Stomach (tissue), 9 donors: Measurements from ENCODE around the gene MATN4. TPM values are rescaled to one million over a fixed set of nuclear protein-coding genes. Genes with fewer than 3 reads are reported as not detected.

Experiments
- DNase-seq, 2 donors: peaks; one replicate each; pipeline versions ENCODE4 v3.0.0 to v3.0.0-alpha.2; 2013 to 2019
- H3K27ac ChIP-seq, 5 donors: fragments of 200-600 bp in 4 of 5; sonication (generic) in 4 of 5; one replicate each; pipeline ENCODE4 v1.5.1; 2013 to 2019; ENCODE audit warnings: mild to moderate bottlenecking in 1 of 5, moderate library complexity in 1 of 5
- H3K27me3 ChIP-seq, 3 donors: fragments of 200-600 bp; sonication (generic); one replicate each; pipeline ENCODE4 v1.5.1; 2017 to 2019; ENCODE audit warnings: mixed run types in 1 of 3
- H3K36me3 ChIP-seq, 4 donors: fragments of 200-600 bp; sonication (generic); 1 replicate in 3 of 4; 2 replicates in 1 of 4; pipeline ENCODE4 v1.5.1; 2016 to 2019
- H3K4me1 ChIP-seq, 4 donors: fragments of 200-600 bp; sonication (generic); one replicate each; pipeline ENCODE4 v1.5.1; 2016 to 2019
- H3K4me3 ChIP-seq, 4 donors: fragments of 200-600 bp; sonication (generic) in 3 of 4; one replicate each; pipeline ENCODE4 v1.5.1; 2016 to 2019; ENCODE audit warnings: mild to moderate bottlenecking in 1 of 4
- H3K9me3 ChIP-seq, 4 donors: fragments of 200-600 bp; sonication (generic); one replicate each; pipeline ENCODE4 v1.5.1; 2016 to 2019
- CTCF ChIP-seq, 7 experiments: fragments of 450-650 bp in 4 of 7; fragments of 200-600 bp in 3 of 7; sonication (generic) in 3 of 7; IDR thresholded peaks; one replicate each; pipeline ENCODE4 v1.5.1; 2016 to 2019; ENCODE audit warnings: antibody characterized with exemption in 7 of 7, control low read depth in 2 of 7, mild to moderate bottlenecking in 1 of 7
- EP300 ChIP-seq: sonication (generic); formaldehyde crosslinking; IDR thresholded peaks from one replicate; pipeline ENCODE4 v1.6.1; 2017; ENCODE audit warnings: antibody characterized with exemption
- POLR2A ChIP-seq, 4 donors: fragments of 450-650 bp; IDR thresholded peaks; one replicate each; pipeline ENCODE4 v1.6.1; 2016; ENCODE audit warnings: antibody characterized with exemption in 4 of 4, control low read depth in 2 of 4, mild to moderate bottlenecking in 1 of 4, moderate library complexity in 1 of 4
- POLR2AphosphoS5 ChIP-seq, 3 donors: sonication (generic); formaldehyde crosslinking; IDR thresholded peaks; one replicate each; pipeline ENCODE4 v1.6.1; 2016; ENCODE audit warnings: antibody characterized with exemption in 3 of 3
- WGBS, 5 donors: extraction: QIAGEN DNeasy Blood & Tissue Kit in 3 of 5; methylation state at CpG; one replicate each; pipeline versions ENCODE4 v1.1.5 to v1.1.7; 2013 to 2018; 5-methylcytosine and 5-hydroxymethylcytosine counted together
- intact Hi-C: fragments of 100-400 bp; cut with DNase I; formaldehyde crosslinking; loops from one replicate; pipeline ENCODE4 v1.15.1; 2023; ENCODE audit warnings: low total_unique reads
- polyA plus RNA-seq, 3 donors: library from polyadenylated mRNA; stranded (reverse); fragments of 200-250 nt; gene quantifications; one replicate each; pipeline ENCODE4 v1.2.3, GENCODE V29; 2013
- total RNA-seq, 5 donors: library from RNA; depleted of rRNA; stranded (reverse); fragments of >200 nt; gene quantifications; one replicate each; pipeline versions ENCODE4 v1.1.0 to v1.2.3, GENCODE V29; 2014 to 2016
- donor health status: healthy with polysubstance abuse.
- donor health status: Bipolar disorder and iron deficiency.
- donor health status: healthy.

The MATN4 gene
- total and polyA plus RNA-seq, 8 donors, result 0.25 to 0.37 (median 0.30) TPM; not detected in 5

- intact Hi-C loops, result no loop called here
- Histone ChIP-seq H3K36me3 (no peaks in the 10 kb centered on the region), H3K4me3 (no peak within 1 kb of the TSS), H3K27me3 (peaks cover 0 to 76% (median 28%) of the 10 kb centered on the region in 3 donors), H3K27ac (no peak within 1 kb of the TSS), H3K9me3 (no peaks in the 10 kb centered on the region), H3K4me1 (peaks cover 5 to 19% (median 11%) of the 10 kb centered on the region in 4 donors)
- 0 to 15% (median 15%) methylated on average over 11 to 41 of the region's 41 CpGs for WGBS, 5 donors
- peak in 1 of 2 donors; percentile 68 for DNase-seq
- no peak for TF ChIP-seq POLR2AphosphoS5 (IDR thresholded peaks at IDR 0.05)
- TF ChIP-seq CTCF (IDR thresholded peaks at IDR 0.05), result peak in 5 of 7 experiments; percentile 45 to 83 (median 68)
- TF ChIP-seq EP300, result no peak
- TF ChIP-seq POLR2A (IDR thresholded peaks at IDR 0.05), result no peak
Measured at GRCh38 chr20:45306431-45306982, 1.6 kb downstream of the MATN4 start, which contains the start of gene RBPJL. RBPJL (plus strand) TSS chr20:45306840; CDS start chr20:45306923, 83 bp downstream.

- H3K27me3 ChIP-seq, result peaks cover 0 to 78% (median 28%) of the 10 kb centered on the region in 3 donors
- H3K9me3 ChIP-seq, result no peaks in the 10 kb centered on the region
- no peak for TF ChIP-seq POLR2AphosphoS5 (IDR thresholded peaks at IDR 0.05)
- TF ChIP-seq CTCF (IDR thresholded peaks at IDR 0.05), result no peak
- TF ChIP-seq EP300, result no peak
- no peak for TF ChIP-seq POLR2A (IDR thresholded peaks at IDR 0.05)
- peaks cover 5 to 16% (median 9%) of the 10 kb centered on the region in 4 donors for H3K4me1 ChIP-seq
- H3K36me3 ChIP-seq, result no peaks in the 10 kb centered on the region
- intact Hi-C loops, result no loop called here
- no peak overlapping the region for H3K4me3 ChIP-seq
- peak in 1 of 2 donors; percentile 49 for DNase-seq
- WGBS, 5 donors, result 53 to 72% (median 59%) methylated on average over 4 of the region's 4 CpGs
- no peak overlapping the region for H3K27ac ChIP-seq
Measured at GRCh38 chr20:45305262-45305661, 2.8 kb downstream of the MATN4 start.

GRCh38 chr20:45304464-45304999, 3.6 kb downstream of the MATN4 start:
- no peak for TF ChIP-seq CTCF (IDR thresholded peaks at IDR 0.05)
- TF ChIP-seq POLR2A (IDR thresholded peaks at IDR 0.05), result no peak
- TF ChIP-seq POLR2AphosphoS5 (IDR thresholded peaks at IDR 0.05), result no peak
- no peak for TF ChIP-seq EP300
- DNase-seq, result no peak
- Histone ChIP-seq H3K4me3 (no peak overlapping the region), H3K27ac (no peak overlapping the region), H3K4me1 (peaks cover 5 to 16% (median 9%) of the 10 kb centered on the region in 4 donors), H3K36me3 (no peaks in the 10 kb centered on the region), H3K9me3 (no peaks in the 10 kb centered on the region), H3K27me3 (peaks cover 0 to 75% (median 28%) of the 10 kb centered on the region in 3 donors)
- 62 to 81% (median 76%) methylated on average over 35 to 43 of the region's 43 CpGs for whole genome bisulfite sequencing, 5 donors
- intact Hi-C loops, result no loop called here

GRCh38 chr20:45303586-45304463, 4.3 kb downstream of the MATN4 start:
- Histone ChIP-seq H3K9me3 (no peaks in the 10 kb centered on the region), H3K27me3 (peaks cover 0 to 71% (median 28%) of the 10 kb centered on the region in 3 donors), H3K4me1 (peaks cover 5 to 16% (median 9%) of the 10 kb centered on the region in 4 donors), H3K36me3 (no peaks in the 10 kb centered on the region), H3K27ac (no peak overlapping the region), H3K4me3 (no peak overlapping the region)
- no peak for DNase-seq
- 35 to 64% (median 61%) methylated on average over 20 to 47 of the region's 47 CpGs for WGBS, 5 donors
- intact Hi-C loops, result no loop called here
- TF ChIP-seq POLR2AphosphoS5 (IDR thresholded peaks at IDR 0.05), result no peak
- no peak for TF ChIP-seq CTCF (IDR thresholded peaks at IDR 0.05)
- no peak for TF ChIP-seq EP300
- TF ChIP-seq POLR2A (IDR thresholded peaks at IDR 0.05), result no peak
